ENCODE results near the gene FTH1. TPM values are rescaled to one million over a fixed set of nuclear protein-coding genes. Genes with fewer than 3 reads are reported as not detected.

FTH1 gene
- total and polyA plus RNA-seq, 2 of the 8 experiments (the other 6 are each of a cell fraction or from before 2014, with no cell fraction given) = 1,153 to 1,461 TPM

DNA sequence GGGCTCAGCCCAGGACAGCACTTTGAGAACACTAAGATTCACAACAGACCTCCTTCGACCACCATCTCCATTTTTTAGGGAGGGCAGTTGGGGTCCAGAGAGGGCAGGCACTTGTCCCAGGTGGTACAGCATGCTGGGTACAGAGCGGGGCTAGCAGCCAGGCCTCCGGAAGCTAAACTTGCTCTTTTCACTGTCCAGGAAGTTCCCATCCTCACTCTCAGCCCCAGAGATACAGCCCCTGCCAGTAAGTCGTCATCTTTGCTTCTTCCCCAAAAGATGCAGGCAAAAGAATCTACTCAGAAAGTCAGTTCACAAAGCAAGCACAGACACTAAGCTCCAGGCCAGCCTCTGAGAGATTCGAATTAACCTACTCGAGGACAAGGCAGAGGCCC lies 43.4 kb downstream of the FTH1 start:
- 79% methylated on average over 6 of the region's 6 CpGs; no CpG with 5 or more reads in 1 of the 2 experiments for WGBS, 2 experiments (ENCODE audit: extremely low coverage in 1 of 2, insufficient coverage in 1 of 2, insufficient read length in 1 of 2, insufficient replicate concordance in 2 of 2, low coverage in 1 of 2, low lambda C conversion rate in 2 of 2, missing lambda C conversion rate in 1 of 2)

More for the DNA sequence above, 43.4 kb downstream of the FTH1 start:
- DNase-seq (ENCODE audit: low read depth in 1 of 2, low spot score in 2 of 2) = no peak
- Histone ChIP-seq H3K27ac (ENCODE audit: low read depth, low read length) (peak overlapping the region; percentile 52; the same call in 1 of the 2 replicates), H4K8ac (ENCODE audit: extremely low read depth, insufficient read depth, low read length) (peak overlapping the region; percentile 30; the same call in 1 of the 2 replicates), H4K91ac (replicated peaks; ENCODE audit: insufficient read length, low read length) (no peak overlapping the region), H3K4me2 (ENCODE audit: insufficient read depth in 1 of 2, low read depth in 2 of 2, low read length in 2 of 2) (0 out of 4 replicates have a peak overlapping the region, but pooled peaks have one; percentile 11 to 37), H2BK12ac (ENCODE audit: low read depth, low read length) (peak overlapping the region; percentile 98; the same call in 1 of the 2 replicates), H2AK5ac (ENCODE audit: low read depth, low read length) (no peak overlapping the region), H2AFZ (ENCODE audit: low read length) (peak overlapping the region; percentile 88), H3K4me3 (ENCODE audit: extremely low read depth in 1 of 4, insufficient read depth in 2 of 4, low read depth in 3 of 4, low read length in 4 of 4) (no peak overlapping the region), H3K4me1 (replicated peaks in 1 of 4; ENCODE audit: control insufficient read depth in 3 of 4, insufficient read depth in 4 of 4, low read length in 3 of 4) (peaks cover 6 to 18% (median 16%) of the 10 kb centered on the region in 4 experiments), H2BK120ac (replicated peaks; ENCODE audit: low read depth, low read length) (no peak overlapping the region), H3K23me2 (ENCODE audit: low read depth, low read length) (no peaks in the 10 kb centered on the region; the same call in 1 of the 2 replicates), H4K5ac (ENCODE audit: insufficient read length, low read depth, low read length) (no peak overlapping the region), H3K79me2 (ENCODE audit: control insufficient read depth in 1 of 2, insufficient read depth in 2 of 2, low read length in 2 of 2) (no peaks in the 10 kb centered on the region), H3K14ac (ENCODE audit: insufficient read length) (no peak overlapping the region), H3K4ac (replicated peaks; ENCODE audit: insufficient read length, low read depth, low read length) (no peak overlapping the region), H3K9ac (replicated peaks in 1 of 4; ENCODE audit: extremely low read depth in 1 of 4, low read depth in 3 of 4, low read length in 3 of 4) (no peak overlapping the region; a peak in 2 of 7 replicates), H3K23ac (ENCODE audit: insufficient read length) (no peak overlapping the region), H2BK5ac (ENCODE audit: low read depth, low read length) (0 out of 2 replicates have a peak overlapping the region, but pooled peaks have one; percentile 87), H3K27me3 (replicated peaks in 1 of 4; ENCODE audit: control insufficient read depth in 3 of 4, extremely low read depth in 1 of 4, insufficient read depth in 3 of 4, low read length in 3 of 4) (peaks cover 0 to 5% (median 2%) of the 10 kb centered on the region in 4 experiments; a peak in 2 of 7 replicates), H3K18ac (ENCODE audit: extremely low read depth, low read length) (peak overlapping the region; percentile 78; the same call in 1 of the 2 replicates), H3K36me3 (ENCODE audit: control insufficient read depth in 2 of 4, insufficient read depth in 4 of 4, low read length in 3 of 4) (no peaks in the 10 kb centered on the region), H4K20me1 (replicated peaks in 1 of 2; ENCODE audit: control insufficient read depth in 1 of 2, insufficient read depth in 2 of 2, low read length in 2 of 2) (no peaks in the 10 kb centered on the region), H2BK15ac (ENCODE audit: low read length) (peak overlapping the region; percentile 6; the same call in 1 of the 2 replicates), H2BK20ac (ENCODE audit: low read length) (no peak overlapping the region; the same call in 1 of the 2 replicates), H3K56ac (replicated peaks; ENCODE audit: insufficient read length, low read depth, low read length) (no peak overlapping the region), H3K9me3 (ENCODE audit: insufficient read depth in 2 of 2, low read depth in 1 of 2, low read length in 1 of 2) (no peaks in the 10 kb centered on the region), H3K79me1 (ENCODE audit: low read depth, low read length) (no peaks in the 10 kb centered on the region)
- CTCF ChIA-PET (ENCODE audit: partially characterized antibody) = interaction anchor here (0.9 to 9.2 kb wide), 15 partner anchors 9 to 184 kb away, joined by 3 to 225 read pairs (median 3); partner anchors contain the start of gene BEST1
- POLR2A ChIA-PET (ENCODE audit: partially characterized antibody) = interaction anchor here (0.5 to 3.7 kb wide), 9 partner anchors 9 to 188 kb away, joined by 3 to 13 read pairs (median 7); partner anchors contain the start of gene BEST1
- FAIRE-seq = no peak
- TF ChIP-seq ASH2L (IDR thresholded peaks at IDR 0.05; ENCODE audit: low read length) (peak; percentile 1), TBP (IDR thresholded peaks at IDR 0.05; ENCODE audit: low read depth, low read length) (no peak), CBX5 (IDR thresholded peaks at IDR 0.05; ENCODE audit: low read depth, low read length) (no peak)

Measured in H1 (cell line).